CD14-positive monocyte (primary cell): Measurements from ENCODE around the gene WDFY3. TPM values are rescaled to one million over a fixed set of nuclear protein-coding genes. Genes with fewer than 3 reads are reported as not detected.
A peak's percentile ranks its signal among the peaks of the same experiment; 100 is the strongest.
"Not testable (repeated sequence)": the region's sequence is repeated elsewhere in the genome, so short reads cannot be mapped to it uniquely, and the experiment has no call there.

Source experiments
- DNase-seq, 3 donors: peaks; one replicate each; pipeline ENCODE4 v3.0.0-alpha.2; 2011 to 2022
- H2AFZ ChIP-seq: 2 replicates; pipeline ENCODE4 v1.6.0; 2012; ENCODE audit warnings: mild to moderate bottlenecking, low read depth, low read length, inconsistent platforms; ENCODE audit not compliant: insufficient read depth, poor library complexity, severe bottlenecking
- H3K27ac ChIP-seq, 2 donors: 1 replicate in 1 of 2; 2 replicates in 1 of 2; pipeline ENCODE4 v1.5.1; 2012 to 2013; ENCODE audit warnings: low read length in 2 of 2, control low read depth in 1 of 2, inconsistent platforms in 1 of 2, low read depth in 1 of 2, mild to moderate bottlenecking in 1 of 2
- H3K27me3 ChIP-seq, 2 donors: one replicate each; pipeline versions ENCODE4 v1.6.0 to v1.6.1; 2011 to 2013; ENCODE audit warnings: low read length in 2 of 2; ENCODE audit not compliant: control insufficient read depth in 2 of 2, insufficient read depth in 2 of 2
- H3K36me3 ChIP-seq, 2 donors: replicated peaks in 1 of 2; 1 replicate in 1 of 2; 2 replicates in 1 of 2; pipeline versions ENCODE4 v1.5.1 to v1.6.1; 2012 to 2013; ENCODE audit warnings: low read length in 2 of 2, control low read depth in 1 of 2, inconsistent platforms in 1 of 2, mild to moderate bottlenecking in 1 of 2; ENCODE audit not compliant: insufficient read depth in 2 of 2, control insufficient read depth in 1 of 2
- H3K4me1 ChIP-seq, 2 donors: 1 replicate in 1 of 2; 2 replicates in 1 of 2; pipeline versions ENCODE4 v1.5.1 to v1.6.1; 2012 to 2013; ENCODE audit warnings: low read length in 2 of 2, control low read depth in 1 of 2, inconsistent platforms in 1 of 2, mild to moderate bottlenecking in 1 of 2, moderate library complexity in 1 of 2; ENCODE audit not compliant: insufficient read depth in 2 of 2, control insufficient read depth in 1 of 2
- H3K4me2 ChIP-seq: replicated peaks from 2 replicates; pipeline ENCODE3; 2012; ENCODE audit warnings: low read length, moderate library complexity, mild to moderate bottlenecking; ENCODE audit not compliant: poor library complexity, severe bottlenecking; ENCODE audit errors: extremely low read depth
- H3K4me3 ChIP-seq, 3 experiments: fragments of 200-600 bp in 1 of 3; sonication (generic) in 1 of 3; replicated peaks in 1 of 3; 1 replicate in 2 of 3; 2 replicates in 1 of 3; pipeline ENCODE4 v1.5.1; 2011 to 2013; ENCODE audit warnings: low read length in 3 of 3, mild to moderate bottlenecking in 3 of 3, control low read depth in 2 of 3, low read depth in 2 of 3, inconsistent platforms in 1 of 3, moderate library complexity in 1 of 3
- H3K79me2 ChIP-seq: 2 replicates; pipeline ENCODE4 v1.6.0; 2012; ENCODE audit warnings: mild to moderate bottlenecking, control low read depth, inconsistent platforms, low read length, moderate library complexity; ENCODE audit not compliant: insufficient read depth
- H3K9ac ChIP-seq: 2 replicates; pipeline ENCODE4 v1.6.0; 2017; ENCODE audit warnings: low read length, mild to moderate bottlenecking; ENCODE audit not compliant: insufficient read depth, poor library complexity, severe bottlenecking
- H3K9me3 ChIP-seq, 2 donors: replicated peaks in 1 of 2; 1 replicate in 1 of 2; 2 replicates in 1 of 2; pipeline versions ENCODE4 v1.5.1 to v1.6.1; 2012 to 2013; ENCODE audit warnings: low read length in 2 of 2, control low read depth in 1 of 2; ENCODE audit not compliant: control insufficient read depth in 1 of 2, insufficient read depth in 1 of 2
- H4K20me1 ChIP-seq: 2 replicates; pipeline ENCODE4 v1.6.0; 2012; ENCODE audit warnings: mild to moderate bottlenecking, low read length, control low read depth, moderate library complexity; ENCODE audit not compliant: insufficient read depth
- H3K27ac Mint-ChIP-seq, 7 donors: one replicate each; pipeline ENCODE4 v1.8.0; 2020; ENCODE audit warnings: mild to moderate bottlenecking in 7 of 7, mixed read lengths in 7 of 7, moderate library complexity in 6 of 7, inconsistent platforms in 2 of 7
- H3K27me3 Mint-ChIP-seq, 3 donors: one replicate each; pipeline ENCODE4 v1.8.0; 2021 to 2022; ENCODE audit warnings: low read depth in 3 of 3, mild to moderate bottlenecking in 3 of 3, mixed read lengths in 3 of 3, moderate library complexity in 3 of 3, inconsistent platforms in 1 of 3
- H3K36me3 Mint-ChIP-seq, 2 donors: one replicate each; pipeline ENCODE4 v1.8.0; 2020; ENCODE audit warnings: mixed read lengths in 2 of 2, inconsistent platforms in 1 of 2, mild to moderate bottlenecking in 1 of 2
- H3K4me1 Mint-ChIP-seq: one replicate; pipeline ENCODE4 v1.8.0; 2020; ENCODE audit warnings: mild to moderate bottlenecking, mixed read lengths
- H3K4me3 Mint-ChIP-seq, 2 donors: one replicate each; pipeline ENCODE4 v1.8.0; 2020; ENCODE audit warnings: mild to moderate bottlenecking in 2 of 2, mixed read lengths in 2 of 2, moderate library complexity in 1 of 2
- H3K9me3 Mint-ChIP-seq, 7 donors: one replicate each; pipeline ENCODE4 v1.8.0; 2020 to 2022; ENCODE audit warnings: mixed read lengths in 7 of 7, mild to moderate bottlenecking in 6 of 7, moderate library complexity in 6 of 7, inconsistent platforms in 2 of 7
- CTCF ChIP-seq: fragments of 200-600 bp; IDR thresholded peaks from one replicate; pipeline ENCODE4 v1.8.0; 2022; ENCODE audit warnings: antibody characterized with exemption, mild to moderate bottlenecking
- WGBS: methylation state at CpG from one replicate; pipeline ENCODE4 v1.1.5; 2013; ENCODE audit warnings: missing lambda C conversion rate; ENCODE audit not compliant: insufficient coverage; 5-methylcytosine and 5-hydroxymethylcytosine counted together
- intact Hi-C, 2 donors: fragments of 100-400 bp; cut with micrococcal nuclease; formaldehyde crosslinking; loops; one replicate each; pipeline versions ENCODE4 v1.15.0 to v1.15.1; 2023
- polyA plus RNA-seq, 3 donors: library from polyadenylated mRNA; depleted of rRNA in 1 of 3; unstranded in 2 of 3; stranded (reverse) in 1 of 3; fragments of 300-500 nt in 2 of 3; fragments of >200 nt in 1 of 3; fragmentation: Illumina TruSeq in 2 of 3; gene quantifications; 1 replicate in 2 of 3; 2 replicates in 1 of 3; pipeline ENCODE4 v1.2.3, GENCODE V29; 2012 to 2021

Gene WDFY3
- polyA plus RNA-seq, 3 donors, result 5.6 to 35.5 (median 5.9) TPM

GRCh38 chr4:84684361-84684760 is 282.1 kb downstream of the WDFY3 start:
- Histone ChIP-seq H3K9ac (no peak overlapping the region), H4K20me1 (peaks cover 24% of the 10 kb centered on the region), H2AFZ (no peak overlapping the region), H3K36me3 (peaks cover 71 to 98% of the 10 kb centered on the region in 2 donors), H3K27ac (no peak overlapping the region), H3K4me1 (peaks cover 24 to 28% of the 10 kb centered on the region in 2 donors), H3K27me3 (no peaks in the 10 kb centered on the region), H3K9me3 (no peaks in the 10 kb centered on the region), H3K4me3 (no peak overlapping the region), H3K79me2 (no peaks in the 10 kb centered on the region), H3K4me2 (no peak overlapping the region)
- DNase-seq, result no peak
- peak overlapping the region in 1 of 7 donors; percentile 7 for H3K27ac Mint-ChIP-seq
- TF ChIP-seq CTCF, result no peak
- H3K4me3 Mint-ChIP-seq, result no peak overlapping the region
- H3K4me1 Mint-ChIP-seq, result peaks cover 31% of the 10 kb centered on the region
- intact Hi-C loops, result loop anchor here in 1 of 2 donors (5.0 kb wide), 1 partner anchor 102 kb away; the partner anchor contains the start of gene CDS1
- H3K9me3 Mint-ChIP-seq, result no peaks in the 10 kb centered on the region
- peaks cover 79 to 94% of the 10 kb centered on the region in 2 donors for H3K36me3 Mint-ChIP-seq
- H3K27me3 Mint-ChIP-seq, result no peaks in the 10 kb centered on the region
- 100% methylated on average over 2 of the region's 3 CpGs for WGBS

GRCh38 chr4:84683064-84683850 is 283.2 kb downstream of the WDFY3 start:
- Histone ChIP-seq H3K9me3 (no peaks in the 10 kb centered on the region), H2AFZ (no peak overlapping the region), H3K36me3 (peaks cover 72 to 98% of the 10 kb centered on the region in 2 donors), H3K9ac (no peak overlapping the region), H3K27ac (no peak overlapping the region), H4K20me1 (peaks cover 24% of the 10 kb centered on the region), H3K4me3 (no peak overlapping the region), H3K27me3 (no peaks in the 10 kb centered on the region), H3K4me2 (no peak overlapping the region), H3K79me2 (no peaks in the 10 kb centered on the region), H3K4me1 (peaks cover 24 to 28% of the 10 kb centered on the region in 2 donors)
- H3K4me3 Mint-ChIP-seq, result no peak overlapping the region
- TF ChIP-seq CTCF, result no peak
- peaks cover 31% of the 10 kb centered on the region for H3K4me1 Mint-ChIP-seq
- intact Hi-C loops, result loop anchor here in 1 of 2 donors (5.0 kb wide), 1 partner anchor 101 kb away; the partner anchor contains the start of gene CDS1
- peak in 2 of 3 donors; percentile 9 to 12 for DNase-seq
- no peaks in the 10 kb centered on the region for H3K27me3 Mint-ChIP-seq
- H3K27ac Mint-ChIP-seq, result peak overlapping the region in 3 of 7 donors; percentile 1 to 63 (median 62)
- H3K9me3 Mint-ChIP-seq, result no peaks in the 10 kb centered on the region
- WGBS, result 61% methylated on average over 7 of the region's 7 CpGs
- H3K36me3 Mint-ChIP-seq, result peaks cover 81 to 95% of the 10 kb centered on the region in 2 donors

- not testable (repeated sequence) for H3K9me3 Mint-ChIP-seq, H3K27ac ChIP-seq, H3K9me3 ChIP-seq, H3K27me3 ChIP-seq, H2AFZ ChIP-seq, H3K4me2 ChIP-seq, H3K4me3 ChIP-seq, H3K4me3 Mint-ChIP-seq, H3K27me3 Mint-ChIP-seq, H3K79me2 ChIP-seq, H3K9ac ChIP-seq, DNase-seq
- H3K36me3 Mint-ChIP-seq, result peaks cover 80 to 95% of the 10 kb centered on the region in 2 donors
- H3K27ac Mint-ChIP-seq, result peak overlapping the region in 2 of 7 donors; percentile 12 to 30
- peaks cover 71 to 98% of the 10 kb centered on the region in 2 donors for H3K36me3 ChIP-seq
- intact Hi-C loops, result loop anchor here in 1 of 2 donors (5.0 kb wide), 1 partner anchor 100 kb away; the partner anchor contains the start of gene CDS1
- H3K4me1 ChIP-seq, result peaks cover 24 to 28% of the 10 kb centered on the region in 2 donors
- H4K20me1 ChIP-seq, result peaks cover 24% of the 10 kb centered on the region
- WGBS, result 89% methylated on average over 4 of the region's 4 CpGs
- peaks cover 31% of the 10 kb centered on the region for H3K4me1 Mint-ChIP-seq
Observed at GRCh38 chr4:84682661-84683060, 283.8 kb downstream of the WDFY3 start.
